ENCODE data around the gene RERG.
A peak's percentile ranks its signal among the peaks of the same experiment; 100 is the strongest.
"Not testable (repeated sequence)": the region's sequence is repeated elsewhere in the genome, so short reads cannot be mapped to it uniquely, and the experiment has no call there.

The RERG gene, protein sequence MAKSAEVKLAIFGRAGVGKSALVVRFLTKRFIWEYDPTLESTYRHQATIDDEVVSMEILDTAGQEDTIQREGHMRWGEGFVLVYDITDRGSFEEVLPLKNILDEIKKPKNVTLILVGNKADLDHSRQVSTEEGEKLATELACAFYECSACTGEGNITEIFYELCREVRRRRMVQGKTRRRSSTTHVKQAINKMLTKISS

DNA sequence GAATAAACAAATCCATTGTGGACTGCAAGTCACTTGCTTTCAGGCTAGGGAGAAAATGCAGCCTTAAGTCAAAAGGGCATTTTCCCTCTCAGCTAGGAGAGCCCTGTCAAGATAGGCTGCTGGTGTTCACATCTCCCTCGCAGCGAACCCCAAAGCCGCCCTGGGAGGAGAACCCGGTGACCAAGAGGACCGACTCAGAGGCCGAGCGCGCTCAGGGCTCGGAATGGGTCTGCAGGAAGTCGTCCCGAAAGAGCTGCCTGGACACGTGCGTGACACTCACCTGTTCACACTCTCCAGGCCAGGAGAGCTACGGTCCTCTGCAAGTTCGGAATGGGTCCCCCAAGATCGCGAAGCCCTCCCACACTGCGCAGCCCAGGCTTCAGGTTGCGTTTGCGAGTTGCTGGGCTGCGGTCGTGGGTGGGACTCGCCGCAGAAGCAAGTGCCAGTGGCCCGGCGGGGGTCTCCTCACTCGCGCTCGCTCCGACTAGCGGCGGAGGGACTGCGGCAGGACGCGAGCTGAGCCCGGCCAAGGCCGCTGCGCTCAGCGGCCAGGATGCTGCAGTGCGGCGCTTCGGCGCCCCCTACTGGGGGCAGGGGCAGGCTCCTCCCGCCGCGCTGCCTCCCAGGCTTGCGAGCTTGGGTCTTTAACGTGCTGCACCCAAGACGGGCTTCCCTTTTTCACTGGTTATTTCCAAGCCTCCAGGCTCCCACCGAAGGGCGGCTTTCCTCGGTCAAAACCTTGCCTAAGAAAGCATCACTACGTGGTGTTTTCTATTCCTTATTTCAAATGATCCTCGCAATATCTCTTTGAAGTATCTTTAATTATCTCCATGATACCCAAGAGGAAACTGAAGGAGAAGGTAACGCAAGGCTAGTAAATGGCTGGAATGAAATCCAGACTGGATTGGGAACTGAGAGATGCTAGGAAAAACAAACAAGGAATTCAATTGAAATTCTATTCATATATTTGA lies at the start of gene RERG:
RERG (minus strand) TSS at position 503 of the 971 bp plus-strand sequence. CDS start 3,928 bp downstream, outside the sequence.
- DNase-seq (ENCODE audit: low spot score): peak; percentile 95

- DNase-seq (ENCODE audit: low spot score): no peak
Measured at GRCh38 chr12:15270591-15270990, 49.4 kb upstream of the RERG start.

GRCh38 chr12:15268927-15269552 lies 47.8 kb upstream of the RERG start:
- no peak for DNase-seq (ENCODE audit: low spot score)

- no peak for DNase-seq (ENCODE audit: low spot score)
Measured at GRCh38 chr12:15268309-15268708, 47.1 kb upstream of the RERG start.

GRCh38 chr12:15265875-15266274 lies 44.7 kb upstream of the RERG start:
- DNase-seq (ENCODE audit: low spot score): no peak

- DNase-seq (ENCODE audit: low spot score): no peak
Measured at GRCh38 chr12:15256761-15257160, 35.5 kb upstream of the RERG start.

GRCh38 chr12:15253990-15254389 lies 32.8 kb upstream of the RERG start:
- no peak for DNase-seq (ENCODE audit: low spot score)

GRCh38 chr12:15244926-15245325 lies 23.7 kb upstream of the RERG start:
- no peak for DNase-seq (ENCODE audit: low spot score)

- no peak for DNase-seq (ENCODE audit: low spot score)
Measured at GRCh38 chr12:15244341-15244740, 23.1 kb upstream of the RERG start.

DNA sequence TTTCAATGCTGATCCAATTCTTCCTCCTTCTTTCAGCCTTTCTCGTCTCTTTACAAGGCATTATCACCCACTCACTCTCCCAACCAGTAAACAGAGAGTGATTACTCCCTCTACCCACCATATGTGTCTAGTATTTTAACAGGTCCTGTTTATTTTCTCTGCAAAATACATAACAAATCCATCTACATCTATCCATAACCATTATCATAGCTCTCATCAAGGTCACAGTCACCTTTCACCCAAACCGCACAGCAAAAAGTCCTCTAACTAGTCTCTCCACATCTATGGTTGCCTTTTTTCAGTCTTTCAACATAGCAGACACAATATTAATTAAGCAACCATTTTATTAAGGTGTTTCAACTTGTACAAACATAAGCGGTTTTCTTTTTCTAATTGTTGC lies 21.9 kb upstream of the RERG start:
- DNase-seq (ENCODE audit: low spot score): no peak

DNA sequence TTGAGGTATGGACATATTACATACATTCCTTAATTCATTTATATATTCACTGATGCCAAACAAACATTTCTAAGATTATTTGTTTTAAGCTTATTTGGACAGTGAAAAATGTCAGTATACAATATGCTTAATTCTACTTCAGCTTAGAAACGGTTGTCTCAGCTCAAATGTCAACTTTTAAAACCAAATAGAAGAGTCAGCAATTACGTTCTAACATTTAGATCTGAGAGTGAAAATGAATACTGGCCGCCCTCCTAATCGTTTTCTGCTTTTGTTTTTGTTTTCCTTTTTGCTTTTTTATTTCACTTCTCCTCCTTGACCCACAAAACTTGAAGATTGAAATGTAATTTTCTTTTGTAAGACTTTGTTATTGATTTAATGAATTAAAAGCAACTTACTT lies 19.7 kb upstream of the RERG start:
- no peak for DNase-seq (ENCODE audit: low spot score)

GRCh38 chr12:15234508-15234907 lies 13.3 kb upstream of the RERG start:
- no peak for DNase-seq (ENCODE audit: low spot score)

DNA sequence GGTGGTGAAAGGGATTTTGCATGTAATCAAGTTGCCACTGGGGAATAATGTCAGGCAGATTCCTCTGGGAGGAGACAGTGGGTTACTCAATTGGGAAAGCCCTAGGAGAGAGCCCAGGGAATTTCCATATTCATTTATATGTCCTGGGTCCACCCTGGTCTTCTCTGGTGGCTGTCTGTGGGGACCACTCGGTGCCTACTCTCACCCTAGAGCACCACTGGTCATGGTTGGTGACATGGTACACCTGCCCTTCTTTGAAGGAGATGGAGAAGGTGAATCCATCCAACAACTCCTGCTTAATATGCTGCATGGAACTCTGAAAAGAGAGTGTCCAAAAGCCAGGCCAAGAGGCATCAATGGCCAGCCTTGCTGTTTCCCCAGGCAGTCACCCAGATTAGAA lies 12.8 kb upstream of the RERG start:
- no peak for DNase-seq (ENCODE audit: low spot score)

- no peak for DNase-seq (ENCODE audit: low spot score)
Measured at GRCh38 chr12:15232959-15233358, 11.7 kb upstream of the RERG start.

GRCh38 chr12:15231493-15231892 lies 10.3 kb upstream of the RERG start:
- DNase-seq (ENCODE audit: low spot score): no peak

DNA sequence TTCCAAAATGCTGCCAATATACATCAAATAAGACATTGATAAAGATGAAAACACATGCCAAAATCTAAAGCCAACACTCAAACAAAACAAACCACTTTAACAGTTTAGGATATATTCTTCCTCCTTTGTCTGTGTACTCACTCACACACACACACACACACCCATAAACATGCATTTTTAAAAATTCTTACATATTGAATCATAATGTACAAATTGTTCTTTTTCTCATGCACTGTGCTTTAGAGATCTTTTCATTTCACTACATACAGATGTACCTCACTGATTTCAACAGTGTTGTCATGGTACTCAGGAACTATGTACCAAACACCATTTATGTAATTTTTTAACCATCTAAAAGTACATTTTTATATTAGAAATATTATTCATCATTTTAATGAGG lies 9.5 kb upstream of the RERG start:
- no peak for DNase-seq (ENCODE audit: low spot score)

DNA sequence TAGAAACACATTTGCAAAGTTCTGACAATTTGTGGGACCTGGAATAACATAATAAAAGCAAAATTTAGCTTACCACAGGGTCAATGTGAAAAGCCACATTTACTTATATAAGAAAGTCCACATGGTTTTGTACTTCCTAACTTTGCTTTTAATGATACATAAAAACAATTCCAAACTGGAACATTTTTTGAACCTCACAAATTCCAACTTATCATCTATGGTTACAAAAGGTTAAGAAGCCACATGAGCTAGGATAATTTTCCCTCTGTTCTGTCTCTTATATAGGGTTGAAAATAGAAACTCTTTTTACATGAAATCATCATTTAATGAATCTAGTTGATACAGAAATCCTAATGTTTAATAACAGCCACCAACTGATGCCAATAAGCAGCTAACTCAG lies 8.9 kb upstream of the RERG start:
- DNase-seq (ENCODE audit: low spot score): no peak

- peak; percentile 60 for DNase-seq (ENCODE audit: low spot score)
Measured at GRCh38 chr12:15227004-15227679, 5.9 kb upstream of the RERG start.

DNA sequence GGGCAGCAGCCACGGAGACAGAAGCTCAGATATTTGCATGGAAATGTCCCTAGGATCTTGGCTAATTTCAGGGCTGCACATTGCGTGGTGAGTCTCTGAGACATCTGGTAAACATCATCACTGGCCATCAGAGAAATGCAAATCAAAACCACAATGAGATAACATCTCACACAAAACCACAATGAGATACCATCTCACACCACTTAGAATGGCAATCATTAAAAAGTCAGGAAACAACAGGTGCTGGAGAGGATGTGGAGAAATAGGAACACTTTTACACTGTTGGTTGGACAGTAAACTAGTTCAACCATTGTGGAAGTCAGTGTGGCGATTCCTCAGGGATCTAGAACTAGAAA lies 4.6 kb upstream of the RERG start:
- DNase-seq (ENCODE audit: low spot score): not testable (repeated sequence)

GRCh38 chr12:15225136-15225862 lies 4.1 kb upstream of the RERG start:
- no peak for DNase-seq (ENCODE audit: low spot score)

DNA sequence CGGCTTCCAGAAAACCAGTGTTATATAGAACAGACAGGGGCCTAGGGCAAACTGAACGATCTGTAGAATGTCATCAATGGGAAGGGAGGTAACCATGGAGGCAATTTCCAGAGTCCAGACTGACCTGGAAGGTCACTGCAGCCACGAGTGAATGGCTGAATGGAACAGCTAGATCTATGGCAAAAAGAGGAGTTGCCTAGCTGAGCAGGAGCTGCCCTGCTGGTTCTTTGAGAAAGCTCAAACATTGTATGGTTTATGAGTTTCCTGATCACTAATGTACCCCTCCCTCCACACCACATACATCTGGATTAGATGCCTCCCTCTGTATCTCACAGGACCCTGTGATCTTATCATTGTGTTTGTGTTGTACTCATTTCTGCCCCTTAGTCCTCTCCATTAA lies 1.0 kb upstream of the RERG start:
- DNase-seq (ENCODE audit: low spot score): no peak

DNA sequence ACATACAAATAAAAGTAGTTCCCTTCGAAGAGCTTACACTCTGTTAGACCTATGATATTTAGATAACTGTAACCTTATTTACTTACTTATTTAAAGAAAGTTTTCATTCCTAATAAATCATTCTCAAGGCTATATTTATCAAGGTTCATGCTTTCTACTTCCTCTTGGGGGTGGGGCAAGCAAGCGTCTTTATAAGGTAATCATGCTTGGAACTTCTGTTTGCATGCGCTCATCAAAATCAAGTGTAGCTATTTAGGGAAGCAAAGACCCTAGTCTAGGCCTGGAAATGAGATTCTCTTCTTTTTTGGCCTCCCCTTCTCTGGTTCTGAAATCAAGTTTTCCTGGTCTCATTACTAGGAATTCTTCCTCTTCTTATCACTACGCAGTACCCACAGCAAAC lies 766 bp downstream of the RERG start:
- DNase-seq (ENCODE audit: low spot score): no peak

Measured in ecto neural progenitor cell (in vitro differentiated cells).